ENCODE data around the gene ARL14EP. TPM values are rescaled to one million over a fixed set of nuclear protein-coding genes. Genes with fewer than 3 reads are reported as not detected.

ARL14EP gene
- total RNA-seq, 1 experiment from 2014 or later, result 18.8 TPM

- no peak for DNase-seq (ENCODE audit: low read depth in 1 of 2, low spot score in 2 of 2)
- no peaks in the 10 kb centered on the region for H3K36me3 ChIP-seq
- no peaks in the 10 kb centered on the region for H3K27me3 ChIP-seq (replicated peaks)
- no peak overlapping the region for H3K27ac ChIP-seq
- H3K9me3 ChIP-seq (replicated peaks), result no peaks in the 10 kb centered on the region
- H3K4me1 ChIP-seq (replicated peaks), result no peaks in the 10 kb centered on the region
- no peak overlapping the region for H3K4me3 ChIP-seq
Measured at GRCh38 chr11:30312243-30312642, 10.7 kb upstream of the ARL14EP start.

- Histone ChIP-seq H3K27ac (no peak overlapping the region), H3K4me1 (replicated peaks) (no peaks in the 10 kb centered on the region), H3K4me3 (no peak overlapping the region), H3K36me3 (no peaks in the 10 kb centered on the region), H3K27me3 (replicated peaks) (no peaks in the 10 kb centered on the region), H3K9me3 (replicated peaks) (no peaks in the 10 kb centered on the region)
- no peak for DNase-seq (ENCODE audit: low read depth in 1 of 2, low spot score in 2 of 2)
Measured at GRCh38 chr11:30313580-30313979, 9.3 kb upstream of the ARL14EP start.

GRCh38 chr11:30314625-30315024 lies 8.3 kb upstream of the ARL14EP start:
- H3K9me3 ChIP-seq (replicated peaks), result no peaks in the 10 kb centered on the region
- no peak overlapping the region for H3K4me3 ChIP-seq
- H3K27ac ChIP-seq, result no peak overlapping the region
- DNase-seq (ENCODE audit: low read depth in 1 of 2, low spot score in 2 of 2), result no peak
- H3K27me3 ChIP-seq (replicated peaks), result no peaks in the 10 kb centered on the region
- H3K4me1 ChIP-seq (replicated peaks), result no peaks in the 10 kb centered on the region
- no peaks in the 10 kb centered on the region for H3K36me3 ChIP-seq

- Histone ChIP-seq H3K4me3 (no peak overlapping the region), H3K27me3 (replicated peaks) (no peaks in the 10 kb centered on the region), H3K9me3 (replicated peaks) (no peaks in the 10 kb centered on the region), H3K4me1 (replicated peaks) (no peaks in the 10 kb centered on the region), H3K36me3 (no peaks in the 10 kb centered on the region), H3K27ac (no peak overlapping the region)
- no peak for DNase-seq (ENCODE audit: low read depth in 1 of 2, low spot score in 2 of 2)
Measured at GRCh38 chr11:30316237-30316636, 6.7 kb upstream of the ARL14EP start.

- Histone ChIP-seq H3K27ac (no peak overlapping the region), H3K4me1 (replicated peaks) (0 out of 2 replicates have a peak, but pooled peaks cover 1% of the 10 kb centered on the region), H3K36me3 (no peaks in the 10 kb centered on the region), H3K27me3 (replicated peaks) (no peaks in the 10 kb centered on the region), H3K4me3 (no peak overlapping the region), H3K9me3 (replicated peaks) (no peaks in the 10 kb centered on the region)
- DNase-seq (ENCODE audit: low read depth in 1 of 2, low spot score in 2 of 2), result no peak
Measured at GRCh38 chr11:30317030-30317429, 5.9 kb upstream of the ARL14EP start.

GRCh38 chr11:30321321-30321720 lies 1.6 kb upstream of the ARL14EP start:
- Histone ChIP-seq H3K9me3 (replicated peaks) (no peaks in the 10 kb centered on the region), H3K4me1 (replicated peaks) (peaks cover 9% of the 10 kb centered on the region; the same call in 1 of the 2 replicates), H3K4me3 (no peak overlapping the region), H3K36me3 (peaks cover 9% of the 10 kb centered on the region), H3K27ac (no peak overlapping the region), H3K27me3 (replicated peaks) (no peaks in the 10 kb centered on the region)
- no peak for DNase-seq (ENCODE audit: low read depth in 1 of 2, low spot score in 2 of 2)

GRCh38 chr11:30322191-30322590 lies 713 bp upstream of the ARL14EP start:
- Histone ChIP-seq H3K9me3 (replicated peaks) (no peaks in the 10 kb centered on the region), H3K36me3 (peaks cover 12% of the 10 kb centered on the region), H3K27ac (no peak overlapping the region), H3K27me3 (replicated peaks) (no peaks in the 10 kb centered on the region), H3K4me3 (peak overlapping the region; percentile 76; the same call in 1 of the 2 replicates), H3K4me1 (replicated peaks) (peaks cover 9% of the 10 kb centered on the region; the same call in 1 of the 2 replicates)
- no peak for DNase-seq (ENCODE audit: low read depth in 1 of 2, low spot score in 2 of 2)

- H3K4me3 ChIP-seq, result no peak overlapping the region
- DNase-seq (ENCODE audit: low read depth in 1 of 2, low spot score in 2 of 2), result no peak
- no peaks in the 10 kb centered on the region for H3K27me3 ChIP-seq (replicated peaks)
- no peaks in the 10 kb centered on the region for H3K9me3 ChIP-seq (replicated peaks)
- peaks cover 15% of the 10 kb centered on the region for H3K36me3 ChIP-seq
- no peak overlapping the region for H3K27ac ChIP-seq
- peaks cover 9% of the 10 kb centered on the region; the same call in 1 of the 2 replicates for H3K4me1 ChIP-seq (replicated peaks)
Measured at GRCh38 chr11:30326114-30326778, 3.3 kb downstream of the ARL14EP start.

- Histone ChIP-seq H3K27ac (no peak overlapping the region), H3K4me3 (no peak overlapping the region), H3K36me3 (peaks cover 20% of the 10 kb centered on the region), H3K9me3 (replicated peaks) (no peaks in the 10 kb centered on the region), H3K4me1 (replicated peaks) (peaks cover 9% of the 10 kb centered on the region; the same call in 1 of the 2 replicates), H3K27me3 (replicated peaks) (no peaks in the 10 kb centered on the region)
- DNase-seq (ENCODE audit: low read depth in 1 of 2, low spot score in 2 of 2), result no peak
Measured at GRCh38 chr11:30326906-30327305, 4.0 kb downstream of the ARL14EP start.

- no peak for DNase-seq (ENCODE audit: low read depth in 1 of 2, low spot score in 2 of 2)
Measured at GRCh38 chr11:30328681-30329080, 5.8 kb downstream of the ARL14EP start.

GRCh38 chr11:30329150-30329940 lies 6.4 kb downstream of the ARL14EP start:
- Histone ChIP-seq H3K4me1 (replicated peaks) (no peaks in the 10 kb centered on the region), H3K9me3 (replicated peaks) (no peaks in the 10 kb centered on the region), H3K4me3 (no peak overlapping the region), H3K36me3 (peaks cover 31% of the 10 kb centered on the region), H3K27ac (no peak overlapping the region), H3K27me3 (replicated peaks) (no peaks in the 10 kb centered on the region)
- no peak for DNase-seq (ENCODE audit: low read depth in 1 of 2, low spot score in 2 of 2)

More at GRCh38 chr11:30328681-30329080, 5.8 kb downstream of the ARL14EP start:
- H3K27me3 ChIP-seq (replicated peaks), result no peaks in the 10 kb centered on the region
- H3K36me3 ChIP-seq, result peaks cover 27% of the 10 kb centered on the region
- no peaks in the 10 kb centered on the region for H3K4me1 ChIP-seq (replicated peaks)
- no peaks in the 10 kb centered on the region for H3K9me3 ChIP-seq (replicated peaks)
- no peak overlapping the region for H3K4me3 ChIP-seq
- H3K27ac ChIP-seq, result no peak overlapping the region

- DNase-seq (ENCODE audit: low read depth in 1 of 2, low spot score in 2 of 2), result no peak
Measured at GRCh38 chr11:30333405-30333804, 10.5 kb downstream of the ARL14EP start.

GRCh38 chr11:30342736-30343166 lies 19.8 kb downstream of the ARL14EP start:
- no peaks in the 10 kb centered on the region for H3K9me3 ChIP-seq (replicated peaks)
- H3K36me3 ChIP-seq, result peaks cover 5% of the 10 kb centered on the region; the same call in 1 of the 2 replicates
- no peaks in the 10 kb centered on the region for H3K4me1 ChIP-seq (replicated peaks)
- no peak overlapping the region for H3K4me3 ChIP-seq
- DNase-seq (ENCODE audit: low read depth in 1 of 2, low spot score in 2 of 2), result no peak
- H3K27me3 ChIP-seq (replicated peaks), result no peaks in the 10 kb centered on the region
- no peak overlapping the region for H3K27ac ChIP-seq

More at GRCh38 chr11:30333405-30333804, 10.5 kb downstream of the ARL14EP start:
- Histone ChIP-seq H3K36me3 (peaks cover 48% of the 10 kb centered on the region), H3K27me3 (replicated peaks) (no peaks in the 10 kb centered on the region), H3K4me3 (no peak overlapping the region), H3K9me3 (replicated peaks) (no peaks in the 10 kb centered on the region), H3K27ac (no peak overlapping the region), H3K4me1 (replicated peaks) (no peaks in the 10 kb centered on the region)

GRCh38 chr11:30344085-30344484 lies 21.2 kb downstream of the ARL14EP start:
- Histone ChIP-seq H3K36me3 (0 out of 2 replicates have a peak, but pooled peaks cover under 1% of the 10 kb centered on the region), H3K27ac (no peak overlapping the region), H3K27me3 (replicated peaks) (no peaks in the 10 kb centered on the region), H3K4me1 (replicated peaks) (no peaks in the 10 kb centered on the region), H3K9me3 (replicated peaks) (no peaks in the 10 kb centered on the region), H3K4me3 (no peak overlapping the region)
- DNase-seq (ENCODE audit: low read depth in 1 of 2, low spot score in 2 of 2), result no peak
